IPS-11a (cell line): Measurements from ENCODE around the gene FOXK1.
"Not testable (repeated sequence)": the region's sequence is repeated elsewhere in the genome, so short reads cannot be mapped to it uniquely, and the experiment has no call there.

Experiments used
- H3K4me3 ChIP-seq: one replicate; pipeline ENCODE4 v1.5.1; 2013; ENCODE audit warnings: low read depth, low read length, control low read depth

Gene FOXK1

DNA sequence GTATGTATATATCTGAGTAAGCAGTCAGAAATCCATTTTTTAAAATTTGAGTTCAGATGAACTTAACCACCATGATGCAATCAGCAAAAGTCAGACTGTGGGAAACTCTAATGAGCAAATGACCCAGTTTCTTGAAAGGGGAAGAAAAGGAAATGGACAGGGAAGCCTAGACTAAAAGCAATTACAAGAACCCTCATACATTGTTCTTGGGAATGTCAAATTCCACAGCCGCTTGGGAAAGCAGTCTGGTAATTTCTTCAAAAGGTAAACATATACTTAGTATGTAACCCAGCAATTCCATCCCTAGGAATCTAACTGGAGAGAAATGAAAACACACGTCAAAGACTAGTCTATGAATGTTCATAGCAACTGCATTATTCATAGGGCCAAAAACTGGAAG lies 16.4 kb upstream of the FOXK1 start:
- no peak overlapping the region for H3K4me3 ChIP-seq

DNA sequence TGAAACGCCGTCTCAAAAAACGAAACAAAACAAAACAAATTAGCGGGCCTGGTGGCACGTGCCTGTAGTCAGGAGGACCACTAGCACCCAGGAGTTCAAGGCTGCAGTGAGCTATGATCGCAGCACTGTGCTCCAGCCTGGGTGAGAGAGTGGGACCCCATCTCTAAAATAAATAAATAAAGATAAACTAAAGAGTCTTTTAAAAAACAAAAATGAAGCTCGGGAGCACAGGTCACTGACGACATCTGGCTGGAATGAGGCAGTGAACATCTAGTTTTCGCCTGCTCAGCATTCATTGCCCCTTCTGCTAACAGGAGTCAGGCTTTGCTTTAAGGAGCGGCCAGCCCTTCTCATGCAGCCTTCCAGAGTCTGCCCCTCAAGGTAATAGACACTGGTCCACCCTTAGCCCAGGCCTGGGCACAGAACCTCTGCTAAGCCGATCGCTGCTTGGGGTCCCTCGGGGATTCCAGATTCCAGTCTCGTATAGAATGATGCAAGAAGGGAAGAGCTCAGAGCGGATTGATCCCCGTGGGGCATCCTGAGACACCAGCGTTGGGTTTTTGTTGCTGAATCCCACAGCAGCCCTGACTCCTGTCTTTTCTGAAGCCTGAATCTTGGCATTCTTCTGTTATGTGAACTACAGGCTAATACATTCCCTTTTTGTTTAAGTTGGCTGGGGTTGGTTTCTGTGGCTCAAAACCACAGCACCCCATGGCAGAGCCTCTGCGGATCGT lies 14.2 kb upstream of the FOXK1 start:
- no peak overlapping the region for H3K4me3 ChIP-seq

GRCh38 chr7:4668510-4668847 lies 13.6 kb upstream of the FOXK1 start:
- H3K4me3 ChIP-seq, result no peak overlapping the region

GRCh38 chr7:4670791-4671190 lies 11.3 kb upstream of the FOXK1 start:
- no peak overlapping the region for H3K4me3 ChIP-seq

GRCh38 chr7:4675771-4676367 lies 6.2 kb upstream of the FOXK1 start:
- H3K4me3 ChIP-seq, result no peak overlapping the region

GRCh38 chr7:4677518-4677917 lies 4.6 kb upstream of the FOXK1 start:
- not testable (repeated sequence) for H3K4me3 ChIP-seq

GRCh38 chr7:4681218-4681851 lies 760 bp upstream of the FOXK1 start:
- H3K4me3 ChIP-seq, result no peak overlapping the region

- H3K4me3 ChIP-seq, result peak overlapping the region; percentile 80
Measured at GRCh38 chr7:4682621-4683042, 537 bp downstream of the FOXK1 start.

GRCh38 chr7:4683043-4683883 lies 1.2 kb downstream of the FOXK1 start:
- peak overlapping the region; percentile 30 for H3K4me3 ChIP-seq

- H3K4me3 ChIP-seq, result no peak overlapping the region
Measured at GRCh38 chr7:4683884-4684565, 1.9 kb downstream of the FOXK1 start.

DNA sequence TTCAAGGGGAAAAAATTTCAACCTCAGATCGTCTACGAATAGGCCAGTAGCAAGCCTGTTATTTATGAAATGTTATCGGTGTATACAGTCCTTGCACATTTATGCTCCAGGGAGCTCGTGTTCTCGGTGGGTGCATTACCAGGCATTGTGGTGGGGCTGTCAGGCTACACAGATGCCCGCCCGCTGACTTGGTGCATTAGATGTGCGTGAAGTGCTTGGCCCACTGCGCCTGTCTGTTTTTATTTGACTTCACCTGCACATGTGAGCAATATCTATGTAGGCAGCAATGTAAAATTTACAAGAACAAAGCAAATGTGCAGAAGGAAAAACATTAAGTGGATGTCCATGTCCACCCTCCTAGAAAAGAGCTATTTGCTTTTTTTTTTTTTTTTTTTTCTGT lies 2.8 kb downstream of the FOXK1 start:
- no peak overlapping the region for H3K4me3 ChIP-seq

DNA sequence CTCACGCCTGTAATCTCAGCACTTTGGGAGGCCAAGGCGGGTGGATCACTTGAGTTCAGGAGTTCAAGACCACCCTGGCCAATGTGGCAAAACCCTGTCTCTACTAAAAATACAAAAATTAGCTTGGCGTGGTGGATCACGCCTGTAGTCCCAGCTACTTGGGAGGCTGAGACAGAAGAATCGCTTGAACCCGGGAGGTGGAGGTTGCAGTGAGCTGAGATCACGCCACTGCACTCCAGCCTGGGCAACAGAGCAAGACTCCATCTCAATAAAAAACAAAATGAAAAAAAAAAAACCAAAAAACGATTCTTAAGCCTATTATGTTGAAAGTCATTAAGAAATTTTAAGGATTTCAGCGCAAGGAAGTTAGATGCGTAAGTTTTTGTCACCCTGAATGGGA lies 3.6 kb downstream of the FOXK1 start:
- not testable (repeated sequence) for H3K4me3 ChIP-seq

GRCh38 chr7:4687956-4688355 lies 5.9 kb downstream of the FOXK1 start:
- H3K4me3 ChIP-seq, result no peak overlapping the region

- no peak overlapping the region for H3K4me3 ChIP-seq
Measured at GRCh38 chr7:4689151-4689550, 7.1 kb downstream of the FOXK1 start.

GRCh38 chr7:4689668-4690067 lies 7.6 kb downstream of the FOXK1 start:
- no peak overlapping the region for H3K4me3 ChIP-seq

DNA sequence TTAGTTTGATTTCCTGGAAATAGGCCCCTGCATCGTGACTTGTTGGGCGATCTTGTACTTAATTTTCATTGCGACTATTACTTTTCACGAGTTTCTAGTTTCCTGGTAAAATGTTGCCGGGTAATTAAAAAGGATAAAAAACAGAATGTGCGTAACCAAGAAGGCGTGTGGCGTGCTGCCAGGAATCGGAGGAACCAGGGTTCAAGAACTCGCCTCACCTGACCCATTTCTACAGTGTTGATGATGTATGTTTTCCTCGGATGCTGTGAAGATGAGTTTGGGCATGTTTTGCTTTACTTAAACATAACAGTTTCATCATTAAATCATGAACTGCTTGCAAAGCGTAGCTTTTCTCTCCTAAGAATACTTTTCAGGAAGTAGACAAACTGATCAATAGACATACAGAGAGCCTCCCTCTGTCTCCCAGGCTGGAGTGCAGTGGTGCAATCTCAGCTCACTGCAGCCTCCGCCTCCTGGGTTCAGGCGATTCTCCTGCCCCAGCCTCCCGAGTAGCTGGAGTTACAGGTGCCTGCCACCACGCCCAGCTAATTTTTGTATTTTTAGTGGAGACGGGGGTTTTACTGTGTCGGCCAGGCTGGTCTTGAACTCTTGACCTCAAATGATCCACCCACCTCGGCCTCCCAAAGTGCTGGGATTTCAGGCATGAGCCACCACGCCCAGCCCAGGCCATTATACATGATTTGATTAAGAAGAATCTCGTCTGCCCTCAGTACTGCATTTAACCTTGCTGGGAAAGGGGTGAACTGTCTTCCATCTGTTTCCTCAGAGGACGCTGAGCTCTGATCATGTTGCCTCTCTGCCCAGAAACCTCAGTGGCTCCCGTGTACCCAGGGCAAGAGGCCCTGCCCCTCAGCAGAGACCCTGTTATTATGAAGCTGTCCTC lies 9.1 kb downstream of the FOXK1 start:
- H3K4me3 ChIP-seq, result no peak overlapping the region

DNA sequence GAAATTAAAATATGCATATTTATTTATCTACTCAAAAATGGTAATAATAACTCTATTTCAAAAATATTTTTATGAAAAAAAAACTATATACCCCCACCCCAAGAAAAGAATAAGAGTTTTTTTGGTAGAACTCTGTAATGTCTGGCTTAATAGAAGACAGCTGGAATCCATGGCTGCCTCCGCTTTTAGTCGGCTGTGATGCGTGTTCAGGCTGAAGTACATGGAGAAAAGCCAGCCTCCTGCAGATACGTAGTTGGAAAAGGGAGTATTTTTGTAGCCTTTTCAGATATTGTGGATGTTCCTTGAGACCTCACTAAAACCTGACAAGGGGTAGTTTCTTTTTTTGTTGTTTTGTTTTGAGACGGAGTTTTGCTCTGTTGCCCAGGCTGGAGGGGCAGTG lies 10.0 kb downstream of the FOXK1 start:
- no peak overlapping the region for H3K4me3 ChIP-seq

DNA sequence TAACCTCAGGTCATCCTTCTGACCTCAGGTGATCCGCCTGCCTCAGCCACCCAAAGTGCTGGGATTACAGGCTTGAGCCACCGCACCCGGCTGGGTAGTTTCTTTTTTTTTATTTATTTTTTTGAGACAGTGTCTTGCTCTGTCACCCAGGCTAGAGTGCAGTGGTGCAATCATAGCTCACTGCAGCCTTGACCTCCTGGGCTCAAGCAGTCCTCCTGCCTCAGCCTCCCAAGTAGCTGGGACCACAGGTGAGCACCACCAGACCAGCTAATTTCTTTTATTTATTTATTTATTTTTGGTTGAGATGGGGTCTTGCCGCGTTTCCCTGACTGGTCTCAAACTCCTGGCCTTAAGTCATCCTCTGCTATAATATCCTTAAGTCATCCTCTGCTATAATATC lies 10.5 kb downstream of the FOXK1 start:
- not testable (repeated sequence) for H3K4me3 ChIP-seq

DNA sequence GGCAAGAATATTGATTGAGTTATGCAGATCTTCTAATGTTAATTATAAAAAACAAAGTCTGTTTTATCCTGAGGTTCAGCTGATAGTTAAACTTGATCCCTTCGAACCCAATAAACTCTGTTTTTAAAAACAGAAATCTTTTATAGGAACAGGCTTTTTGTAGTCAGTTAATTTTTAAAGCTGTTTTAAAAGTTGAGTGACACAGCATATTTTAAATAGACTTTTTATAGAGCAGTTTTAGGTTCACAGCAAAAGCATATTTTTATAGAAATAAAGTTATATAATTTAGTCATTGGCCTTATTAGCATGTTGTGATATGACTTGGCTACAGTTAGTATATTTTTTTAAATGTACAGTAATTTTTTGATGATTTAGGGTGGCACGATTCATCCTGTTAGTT lies 11.1 kb downstream of the FOXK1 start:
- H3K4me3 ChIP-seq, result no peak overlapping the region

DNA sequence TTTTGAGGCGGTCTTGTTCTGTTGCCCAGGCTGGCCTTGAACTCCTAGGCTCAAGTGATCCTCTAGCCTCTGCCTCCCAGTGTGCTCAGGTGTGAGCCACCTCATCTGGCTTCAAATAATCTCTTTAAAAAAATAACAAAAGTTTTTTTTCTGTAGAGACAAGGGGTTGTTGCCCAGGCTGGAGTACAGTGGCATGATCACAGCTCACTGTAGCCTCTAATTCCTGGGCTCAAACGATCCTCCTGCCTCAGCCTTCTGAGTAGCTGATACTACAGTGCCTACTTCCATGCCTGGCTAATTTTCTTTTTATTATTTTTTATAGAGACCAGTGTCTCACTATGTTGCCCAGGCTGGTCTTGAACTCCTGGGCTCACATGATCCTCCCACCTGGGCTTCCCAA lies 11.7 kb downstream of the FOXK1 start:
- H3K4me3 ChIP-seq, result no peak overlapping the region
